Activated T-cell treated with anti-CD3 and anti-CD28 coated beads, Interleukin-2, amount 50 U/mL, for 72 hours (primary cell): ENCODE results near the gene ADAMTS2. TPM values are rescaled to one million over a fixed set of nuclear protein-coding genes. Genes with fewer than 3 reads are reported as not detected.

ENCODE experiments used
- ATAC-seq, 2 donors: fragments of 150-1000 bp; cut with Tn5 transposase; replicated peaks in 1 of 2; 2 replicates each; pipeline ENCODE4 v1.10.0; 2021; ENCODE audit warnings: moderate library complexity in 2 of 2, mild to moderate bottlenecking in 1 of 2
- DNase-seq, 2 donors: peaks; one replicate each; pipeline ENCODE4 v3.0.0; 2021 to 2022; ENCODE audit warnings: mixed read lengths in 1 of 2
- H3K27ac Mint-ChIP-seq: one replicate; pipeline ENCODE4 v1.8.0; 2022; ENCODE audit warnings: mild to moderate bottlenecking, moderate library complexity, mixed read lengths
- H3K27me3 Mint-ChIP-seq: one replicate; pipeline ENCODE4 v1.8.0; 2022; ENCODE audit warnings: low read depth, mixed read lengths
- H3K36me3 Mint-ChIP-seq, 2 donors: one replicate each; pipeline ENCODE4 v1.8.0; 2022; ENCODE audit warnings: mixed read lengths in 2 of 2, mild to moderate bottlenecking in 1 of 2; ENCODE audit not compliant: insufficient read depth in 2 of 2
- H3K4me1 Mint-ChIP-seq: one replicate; pipeline ENCODE4 v1.8.0; 2022; ENCODE audit warnings: low read depth, mixed read lengths
- H3K4me3 Mint-ChIP-seq, 2 donors: one replicate each; pipeline ENCODE4 v1.8.0; 2022; ENCODE audit warnings: mild to moderate bottlenecking in 2 of 2, mixed read lengths in 2 of 2, moderate library complexity in 2 of 2
- H3K9me3 Mint-ChIP-seq, 2 donors: one replicate each; pipeline ENCODE4 v1.8.0; 2022; ENCODE audit warnings: mixed read lengths in 2 of 2
- total RNA-seq, 2 donors: library from RNA; stranded (reverse); gene quantifications; one replicate each; pipeline ENCODE4 v1.2.3, GENCODE V29; 2022

ADAMTS2 gene
- total RNA-seq, 2 donors from 2014 or later: not detected

DNA sequence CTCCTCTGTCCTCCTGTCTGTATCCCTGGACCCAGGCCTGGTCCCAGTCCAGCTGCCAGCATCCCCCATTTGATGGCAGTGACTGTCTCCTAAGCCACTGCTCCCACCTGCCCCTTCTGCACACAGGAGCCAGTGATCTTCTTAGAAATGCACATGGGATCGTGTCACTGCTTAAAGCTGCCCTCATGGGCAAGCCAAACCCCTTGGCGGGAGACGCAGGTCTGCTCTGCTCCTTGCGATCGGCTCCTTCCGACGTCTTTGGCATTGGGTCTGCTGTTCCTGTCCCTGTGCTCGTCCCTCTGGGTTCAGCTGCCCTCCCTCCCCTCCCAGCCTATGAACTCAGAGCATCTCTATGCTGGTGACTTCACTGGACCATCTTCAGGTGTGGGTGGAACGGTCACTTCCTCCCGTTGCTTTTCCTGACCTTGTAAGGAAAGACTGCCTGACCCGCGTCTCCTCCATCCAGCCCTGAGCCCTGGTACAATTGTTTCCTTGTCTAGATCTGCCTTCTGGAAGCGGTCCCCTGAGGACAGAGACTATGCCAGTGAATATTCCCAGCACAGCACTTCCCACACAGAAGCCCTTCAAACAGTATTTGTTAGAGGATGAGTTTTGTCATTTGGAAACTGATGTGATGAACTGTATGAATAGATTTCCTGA is 168.6 kb downstream of the ADAMTS2 start:
- peaks cover 0 to 2% of the 10 kb centered on the region in 2 donors for H3K36me3 Mint-ChIP-seq
- peaks cover 0 to 2% of the 10 kb centered on the region in 2 donors for H3K9me3 Mint-ChIP-seq
- ATAC-seq: no peak
- peaks cover 1% of the 10 kb centered on the region for H3K4me1 Mint-ChIP-seq
- DNase-seq: no peak
- H3K4me3 Mint-ChIP-seq: no peak overlapping the region
- H3K27me3 Mint-ChIP-seq: peaks cover 1% of the 10 kb centered on the region
- H3K27ac Mint-ChIP-seq: no peak overlapping the region

DNA sequence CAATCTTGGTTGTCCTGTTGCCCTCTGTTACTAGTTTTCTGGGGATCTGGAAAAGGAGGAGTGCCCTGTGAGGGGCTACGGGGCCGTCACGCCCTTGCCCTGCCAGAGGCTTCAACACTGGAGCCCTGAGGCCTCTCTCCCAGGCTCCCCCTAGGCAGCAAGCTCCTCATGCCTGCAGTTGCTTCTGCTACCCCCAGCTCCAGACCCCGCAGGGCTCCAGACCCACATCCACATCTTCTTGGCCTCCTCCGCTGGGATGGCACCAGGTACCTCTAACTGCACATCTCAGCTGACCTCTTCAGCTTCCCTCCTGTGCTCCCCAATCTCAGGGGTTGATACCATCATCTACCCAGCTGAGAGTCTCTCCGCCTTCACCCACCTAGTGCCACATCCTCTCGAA is 169.1 kb downstream of the ADAMTS2 start:
- H3K27ac Mint-ChIP-seq: no peak overlapping the region

DNA sequence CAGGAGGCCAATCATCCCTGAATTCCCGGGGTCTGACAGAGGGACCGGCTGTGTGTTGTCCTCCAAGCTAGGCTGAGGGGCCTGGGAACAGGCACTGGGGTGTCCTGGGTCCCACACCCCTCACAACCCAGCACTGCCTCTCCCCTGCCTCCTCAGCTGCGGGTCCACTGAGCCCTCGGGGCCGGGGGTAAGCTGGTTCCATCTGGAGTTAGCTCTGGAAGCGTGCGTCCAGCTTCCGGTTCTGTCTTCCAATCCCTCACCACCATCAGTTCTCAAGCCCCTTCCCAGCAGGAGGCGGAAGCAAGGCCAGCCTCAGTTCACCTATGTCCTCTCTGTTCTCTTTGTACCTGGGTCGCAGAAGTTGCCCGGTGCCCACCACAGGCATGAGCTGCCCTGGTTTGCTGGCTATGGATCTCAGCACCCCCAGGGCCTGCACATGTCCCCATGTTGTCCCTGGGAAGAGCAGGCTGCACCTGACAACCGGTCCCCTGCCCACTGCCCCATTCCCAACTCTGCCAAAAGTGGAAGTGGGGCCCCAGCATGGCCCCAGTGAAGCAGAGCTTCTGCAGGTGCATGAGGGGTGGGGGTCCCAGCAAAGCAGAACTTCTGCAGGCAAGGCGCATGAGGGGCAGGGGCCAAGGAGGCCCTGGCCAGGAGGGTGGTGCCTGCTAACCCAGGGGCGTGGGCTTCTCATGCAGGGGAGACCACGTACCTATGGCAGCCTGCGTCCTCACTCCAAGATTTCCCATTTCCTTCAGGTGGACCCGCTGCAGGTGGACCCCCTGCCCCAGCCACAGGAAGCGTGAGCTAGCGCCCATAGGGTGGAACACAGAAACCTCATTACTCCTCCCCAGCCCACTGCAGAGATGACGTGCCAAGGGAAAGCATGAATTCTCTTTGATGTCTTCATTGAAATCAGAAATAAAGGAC is 173.2 kb downstream of the ADAMTS2 start:
- DNase-seq (no peak), ATAC-seq (no peak)
- Mint-ChIP-seq H3K27me3 (peaks cover 6% of the 10 kb centered on the region), H3K36me3 (no peaks in the 10 kb centered on the region), H3K9me3 (no peaks in the 10 kb centered on the region), H3K4me3 (no peak overlapping the region), H3K4me1 (peaks cover 7% of the 10 kb centered on the region), H3K27ac (no peak overlapping the region)

More for the DNA sequence above, 169.1 kb downstream of the ADAMTS2 start:
- Mint-ChIP-seq H3K4me1 (no peaks in the 10 kb centered on the region), H3K9me3 (peaks cover 0 to 2% of the 10 kb centered on the region in 2 donors), H3K4me3 (no peak overlapping the region), H3K27me3 (no peaks in the 10 kb centered on the region), H3K36me3 (peaks cover 0 to 2% of the 10 kb centered on the region in 2 donors)
- ATAC-seq (no peak), DNase-seq (no peak)

DNA sequence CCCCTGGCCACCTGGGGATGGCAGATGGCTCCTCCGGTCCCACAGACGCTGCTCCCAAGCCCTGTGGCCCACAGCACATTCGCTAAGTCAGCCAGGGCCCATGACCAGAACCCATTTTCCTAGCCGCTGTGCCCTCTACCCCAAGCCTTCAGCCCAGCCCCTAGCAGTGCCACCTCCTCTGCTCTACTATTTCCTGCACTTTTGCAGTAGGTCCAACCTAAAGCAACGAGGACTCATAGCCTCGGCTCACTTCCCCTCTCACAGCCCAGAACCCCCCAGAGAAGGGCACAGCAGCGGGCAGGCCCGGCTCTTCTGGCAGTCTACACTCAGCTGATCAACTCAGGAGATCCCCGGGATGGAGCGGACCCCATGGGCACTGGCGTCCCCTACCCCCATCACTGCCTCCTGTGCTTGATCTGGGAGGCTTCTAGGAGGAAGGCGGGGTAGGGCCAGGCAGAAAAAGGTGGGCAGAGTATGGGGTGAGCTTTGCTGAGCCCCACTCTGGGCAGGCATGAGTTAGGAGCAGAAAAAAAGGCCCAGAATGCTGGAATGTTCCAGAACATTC is 173.9 kb downstream of the ADAMTS2 start:
- Mint-ChIP-seq H3K4me3 (no peak overlapping the region), H3K4me1 (peaks cover 7% of the 10 kb centered on the region), H3K36me3 (no peaks in the 10 kb centered on the region), H3K9me3 (no peaks in the 10 kb centered on the region), H3K27ac (no peak overlapping the region), H3K27me3 (peaks cover 6% of the 10 kb centered on the region)
- ATAC-seq (no peak), DNase-seq (no peak)

DNA sequence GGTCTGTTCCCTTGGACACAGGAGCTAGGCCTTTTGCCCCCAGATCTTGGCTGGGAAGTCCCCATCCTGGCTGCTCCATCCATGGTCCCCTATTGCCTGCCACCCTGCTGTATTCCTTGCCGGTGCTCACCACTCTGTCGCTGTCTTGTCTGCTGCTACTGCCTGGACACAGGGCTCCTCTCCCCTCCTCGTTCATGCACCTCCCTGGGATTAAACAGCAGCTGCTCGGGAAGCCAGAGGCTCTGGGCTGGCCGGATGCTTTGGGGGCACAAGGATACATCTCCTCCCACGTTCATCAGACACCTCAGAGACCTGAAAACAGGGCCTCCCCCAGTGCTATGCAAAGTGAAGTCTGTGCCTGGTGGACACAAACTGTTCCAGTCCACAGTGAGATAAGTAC is 174.7 kb downstream of the ADAMTS2 start:
- Mint-ChIP-seq H3K4me3 (no peak overlapping the region), H3K9me3 (no peaks in the 10 kb centered on the region)
- no peak for DNase-seq

DNA sequence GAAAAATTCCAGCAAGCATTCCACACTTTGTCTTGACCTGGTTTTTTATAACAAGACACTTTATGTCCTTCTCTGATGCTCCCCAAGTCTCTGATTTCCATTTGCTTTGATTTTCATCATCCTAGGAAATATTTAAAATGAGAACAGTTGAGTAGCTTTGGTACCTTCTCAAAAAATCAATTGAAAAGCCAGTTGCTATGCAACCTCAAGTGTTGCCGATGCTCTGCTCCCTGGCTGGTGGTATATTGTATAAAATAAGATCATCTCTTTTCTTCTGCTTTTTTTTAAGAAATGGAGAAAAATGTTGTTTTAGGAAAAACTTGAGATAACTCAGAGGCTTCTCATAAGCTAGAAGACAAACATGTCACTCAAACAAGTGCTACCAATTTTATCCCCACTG is 175.4 kb downstream of the ADAMTS2 start:
- Mint-ChIP-seq H3K4me3 (no peak overlapping the region), H3K27me3 (peaks cover 6% of the 10 kb centered on the region), H3K9me3 (no peaks in the 10 kb centered on the region), H3K27ac (peak overlapping the region; percentile 71), H3K4me1 (peaks cover 7% of the 10 kb centered on the region), H3K36me3 (no peaks in the 10 kb centered on the region)
- no peak for ATAC-seq
- DNase-seq: no peak

More for the DNA sequence above, 174.7 kb downstream of the ADAMTS2 start:
- peaks cover 7% of the 10 kb centered on the region for H3K4me1 Mint-ChIP-seq
- no peak for ATAC-seq
- no peak overlapping the region for H3K27ac Mint-ChIP-seq
- H3K36me3 Mint-ChIP-seq: no peaks in the 10 kb centered on the region
- peaks cover 6% of the 10 kb centered on the region for H3K27me3 Mint-ChIP-seq

DNA sequence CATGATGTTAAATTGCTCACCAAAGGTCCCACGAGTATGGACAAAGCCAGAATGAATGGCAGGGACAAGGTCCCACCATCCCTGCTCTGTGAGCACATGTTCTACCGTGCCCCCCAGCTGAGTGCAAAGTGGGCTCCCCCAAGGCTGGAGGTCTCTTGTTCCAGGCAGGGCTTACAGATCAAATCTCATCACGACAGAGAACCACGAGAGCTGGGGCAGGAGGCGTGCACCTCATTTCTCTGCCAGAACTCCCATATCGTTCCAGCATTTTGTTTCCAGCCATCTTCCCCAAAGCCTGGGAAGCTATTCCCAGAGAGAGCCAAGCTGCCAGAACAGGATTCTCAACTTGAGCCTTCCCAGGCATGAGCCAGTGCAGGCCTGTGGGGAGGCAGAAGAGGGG is 176.6 kb downstream of the ADAMTS2 start:
- Mint-ChIP-seq H3K9me3 (no peaks in the 10 kb centered on the region), H3K4me3 (no peak overlapping the region), H3K27me3 (peaks cover 6% of the 10 kb centered on the region), H3K27ac (no peak overlapping the region), H3K4me1 (peaks cover 7% of the 10 kb centered on the region), H3K36me3 (no peaks in the 10 kb centered on the region)
- DNase-seq (no peak), ATAC-seq (no peak)

DNA sequence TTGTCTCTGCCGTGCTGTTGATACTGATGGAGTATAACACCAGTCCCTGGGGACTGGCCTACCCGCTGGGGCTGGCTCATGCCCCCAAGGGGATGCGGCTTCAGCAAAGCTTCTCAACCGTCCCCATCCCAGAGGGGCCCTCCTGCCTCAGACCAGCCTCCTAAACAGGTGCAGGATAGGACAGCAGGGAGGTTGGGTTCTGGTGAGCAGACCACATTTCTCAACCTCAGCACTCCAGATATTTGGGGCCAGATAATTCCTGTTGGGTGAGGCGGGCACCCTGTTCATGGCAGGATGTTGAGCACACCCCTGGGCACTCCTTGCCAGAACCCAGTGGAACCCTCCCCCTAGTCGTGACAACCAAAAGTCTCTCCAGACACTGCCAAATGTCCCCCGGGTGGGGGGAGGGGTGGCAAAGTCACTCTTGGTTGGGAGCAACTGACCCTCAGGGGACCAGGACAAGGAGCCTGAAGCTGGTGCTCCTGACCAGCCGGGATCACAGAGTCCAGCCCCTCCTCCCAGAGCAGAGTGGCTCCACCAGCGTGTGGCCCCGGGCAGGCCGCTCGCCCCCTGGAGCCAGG is 177.3 kb downstream of the ADAMTS2 start:
- Mint-ChIP-seq H3K36me3 (no peaks in the 10 kb centered on the region), H3K27ac (no peak overlapping the region), H3K27me3 (peaks cover 6% of the 10 kb centered on the region), H3K4me3 (peak overlapping the region; percentile 46 to 63), H3K4me1 (peaks cover 7% of the 10 kb centered on the region), H3K9me3 (no peaks in the 10 kb centered on the region)
- DNase-seq (no peak), ATAC-seq (no peak)

DNA sequence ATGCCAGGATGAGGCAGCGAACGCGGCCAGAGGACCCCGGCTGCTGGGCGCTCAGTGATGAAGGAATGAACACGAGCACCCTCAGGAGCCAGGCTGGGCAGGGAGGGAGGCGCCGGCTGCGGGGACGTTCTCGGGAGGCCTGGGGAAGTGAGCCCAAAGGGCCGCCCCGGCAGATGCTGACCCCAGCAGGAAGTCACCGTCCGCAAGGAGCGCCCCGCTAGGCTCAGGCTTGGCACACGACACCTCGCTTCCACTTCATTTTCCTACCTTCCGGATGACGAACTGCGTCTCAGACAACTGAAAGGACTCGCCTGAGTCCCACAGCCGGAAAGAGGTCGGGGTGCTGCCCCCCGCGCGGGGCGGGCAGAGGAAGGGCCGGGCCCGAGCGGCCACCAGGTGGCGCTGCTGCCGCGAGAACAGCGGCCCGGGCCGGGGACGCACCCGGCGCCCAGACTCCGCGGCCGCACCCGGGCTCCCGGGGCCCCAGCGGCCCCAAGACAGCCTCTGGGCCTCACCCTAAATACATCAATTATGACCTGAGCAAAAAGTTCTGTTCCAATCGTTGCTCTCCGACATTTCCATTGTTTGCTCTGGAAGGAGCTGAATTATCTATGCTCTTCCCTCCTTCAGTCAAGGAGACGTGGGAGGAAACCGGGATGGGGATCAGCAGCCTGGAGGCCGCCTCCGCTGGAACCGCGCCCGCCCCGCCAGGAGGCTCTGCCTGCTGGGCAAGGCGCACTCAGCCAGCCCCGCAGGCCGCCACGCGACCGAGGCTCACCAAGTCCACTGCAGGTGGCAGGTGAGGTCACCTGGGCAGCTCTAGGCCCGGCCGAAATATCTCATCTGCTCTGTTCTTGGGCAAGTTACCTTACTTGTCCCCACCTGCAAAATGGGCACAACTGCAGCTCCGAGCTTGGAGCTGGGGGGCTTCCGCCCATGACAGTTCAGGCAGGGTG is 178.1 kb downstream of the ADAMTS2 start:
- Mint-ChIP-seq H3K9me3 (peaks cover 0 to under 1% of the 10 kb centered on the region in 2 donors), H3K4me3 (peak overlapping the region; percentile 63), H3K4me1 (peaks cover 7% of the 10 kb centered on the region), H3K36me3 (no peaks in the 10 kb centered on the region), H3K27ac (no peak overlapping the region), H3K27me3 (peaks cover 6% of the 10 kb centered on the region)
- DNase-seq (peak; percentile 66 to 84), ATAC-seq (peak; percentile 91 to 94)

DNA sequence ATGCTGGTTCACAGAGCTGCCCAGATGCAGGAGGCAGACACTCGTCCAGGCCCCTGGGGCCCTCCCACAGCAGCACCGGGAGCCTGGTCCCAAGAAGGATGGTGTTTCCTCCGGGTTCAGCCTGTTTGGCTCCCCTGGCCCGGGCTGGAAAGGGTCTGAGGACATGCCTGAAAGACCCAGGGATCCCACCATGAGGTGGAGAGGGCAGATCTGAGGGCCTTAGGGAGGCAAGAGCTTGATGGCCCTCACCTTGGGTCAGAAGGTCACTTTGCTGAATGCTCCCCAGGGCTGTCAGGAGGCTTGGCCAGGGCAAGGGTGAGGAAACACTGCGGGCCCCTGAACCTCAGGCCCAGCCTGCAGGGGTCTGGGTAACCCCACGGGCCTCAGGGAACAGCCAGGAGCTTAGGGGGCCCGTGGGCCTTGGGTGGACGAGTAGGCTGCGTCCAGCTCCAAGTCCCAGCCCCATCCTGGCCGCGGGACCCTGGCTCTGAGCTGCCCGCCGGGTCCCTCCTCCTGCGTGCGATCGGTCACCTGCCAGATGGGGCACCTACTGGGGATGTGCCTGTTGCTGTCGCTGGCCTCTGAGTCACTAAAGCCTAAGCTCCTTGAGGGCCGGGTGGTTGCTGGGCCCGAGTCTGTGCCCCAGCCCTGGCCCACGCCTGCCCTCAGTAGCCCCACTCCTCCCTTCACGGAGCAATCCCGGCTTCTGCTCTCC is 178.9 kb downstream of the ADAMTS2 start:
- H3K36me3 Mint-ChIP-seq: no peaks in the 10 kb centered on the region
- peak in 1 of 2 donors; percentile 5 for ATAC-seq
- H3K4me3 Mint-ChIP-seq: no peak overlapping the region
- H3K27me3 Mint-ChIP-seq: peaks cover 6% of the 10 kb centered on the region
- peaks cover 7% of the 10 kb centered on the region for H3K4me1 Mint-ChIP-seq
- H3K9me3 Mint-ChIP-seq: peaks cover 0 to 2% of the 10 kb centered on the region in 2 donors
- H3K27ac Mint-ChIP-seq: no peak overlapping the region
- DNase-seq: no peak

DNA sequence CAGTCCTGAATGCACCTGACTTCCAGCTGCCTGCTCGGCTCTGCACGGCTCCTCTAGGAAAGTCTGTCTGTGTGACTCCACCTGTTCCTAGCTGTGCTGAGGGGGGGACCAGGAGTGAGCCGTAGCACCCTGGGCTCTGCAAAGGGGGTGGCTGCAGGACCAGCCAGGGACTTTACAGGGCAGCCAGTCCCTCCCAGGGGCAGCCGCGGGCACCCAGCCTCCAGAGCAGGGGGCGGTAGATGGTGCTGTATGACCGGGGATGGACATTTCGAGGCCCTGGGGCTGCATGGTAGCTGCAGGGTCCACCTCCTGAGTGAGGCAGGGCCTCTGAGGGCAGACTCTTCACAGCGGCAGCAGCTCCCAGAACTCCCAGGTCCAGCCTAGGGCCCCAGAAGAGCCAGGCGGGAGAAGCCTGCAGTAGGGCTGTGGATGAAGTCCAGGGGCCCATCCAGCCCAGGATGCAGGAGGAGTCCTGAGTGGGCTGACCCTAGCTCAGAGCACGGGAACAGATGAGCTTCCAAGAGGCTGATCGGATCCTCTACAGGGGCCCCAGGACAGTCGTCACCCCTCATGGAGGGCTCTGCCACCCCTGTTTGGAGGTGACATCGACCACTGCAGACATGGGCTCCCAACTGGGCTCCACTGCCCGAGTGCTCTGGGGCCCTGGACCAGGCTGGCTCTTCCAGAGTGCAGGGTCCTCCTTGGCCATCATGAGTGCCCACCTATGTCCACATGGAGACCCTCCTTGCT is 179.7 kb downstream of the ADAMTS2 start:
- H3K27me3 Mint-ChIP-seq: peaks cover 6% of the 10 kb centered on the region
- no peaks in the 10 kb centered on the region for H3K36me3 Mint-ChIP-seq
- H3K9me3 Mint-ChIP-seq: peaks cover 0 to 2% of the 10 kb centered on the region in 2 donors
- peaks cover 7% of the 10 kb centered on the region for H3K4me1 Mint-ChIP-seq
- no peak overlapping the region for H3K4me3 Mint-ChIP-seq
- DNase-seq (no peak), ATAC-seq (no peak)
- H3K27ac Mint-ChIP-seq: no peak overlapping the region
